ENCODE results near the gene NET1.
A peak's percentile ranks its signal among the peaks of the same experiment; 100 is the strongest.
"Not testable (repeated sequence)": the region's sequence is repeated elsewhere in the genome, so short reads cannot be mapped to it uniquely, and the experiment has no call there.

The NET1 gene, protein sequence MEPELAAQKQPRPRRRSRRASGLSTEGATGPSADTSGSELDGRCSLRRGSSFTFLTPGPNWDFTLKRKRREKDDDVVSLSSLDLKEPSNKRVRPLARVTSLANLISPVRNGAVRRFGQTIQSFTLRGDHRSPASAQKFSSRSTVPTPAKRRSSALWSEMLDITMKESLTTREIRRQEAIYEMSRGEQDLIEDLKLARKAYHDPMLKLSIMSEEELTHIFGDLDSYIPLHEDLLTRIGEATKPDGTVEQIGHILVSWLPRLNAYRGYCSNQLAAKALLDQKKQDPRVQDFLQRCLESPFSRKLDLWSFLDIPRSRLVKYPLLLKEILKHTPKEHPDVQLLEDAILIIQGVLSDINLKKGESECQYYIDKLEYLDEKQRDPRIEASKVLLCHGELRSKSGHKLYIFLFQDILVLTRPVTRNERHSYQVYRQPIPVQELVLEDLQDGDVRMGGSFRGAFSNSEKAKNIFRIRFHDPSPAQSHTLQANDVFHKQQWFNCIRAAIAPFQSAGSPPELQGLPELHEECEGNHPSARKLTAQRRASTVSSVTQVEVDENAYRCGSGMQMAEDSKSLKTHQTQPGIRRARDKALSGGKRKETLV

DNA sequence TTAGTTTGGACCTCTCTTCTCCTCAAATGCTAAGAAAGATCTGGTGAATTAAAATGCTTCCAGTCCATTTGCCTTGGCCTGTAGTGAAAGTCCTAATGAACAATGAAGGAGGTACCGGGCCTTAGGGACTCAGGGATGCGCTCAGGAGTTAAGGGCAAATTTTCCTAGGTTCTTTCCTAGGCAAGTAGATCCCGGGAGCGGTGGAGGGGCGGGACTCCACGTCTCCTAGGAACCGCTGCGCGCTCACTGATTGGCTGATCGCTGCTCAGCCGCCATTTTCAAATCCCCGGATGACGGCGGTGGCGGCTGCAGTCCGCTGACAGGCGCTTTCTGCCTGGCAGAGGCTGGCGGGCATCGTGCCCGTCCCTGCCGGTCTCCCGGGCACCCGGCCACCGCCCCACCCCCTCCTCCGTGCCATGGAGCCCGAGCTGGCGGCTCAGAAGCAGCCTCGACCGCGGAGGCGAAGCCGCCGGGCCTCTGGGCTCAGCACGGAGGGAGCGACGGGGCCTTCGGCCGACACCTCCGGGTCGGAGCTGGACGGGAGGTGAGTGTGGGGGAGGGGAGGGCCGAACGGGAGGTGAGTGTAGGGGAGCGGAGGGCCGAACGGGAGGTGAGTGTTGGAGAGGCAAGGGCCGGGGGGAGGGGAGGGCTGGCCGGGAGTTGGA, at the start of gene NET1:
Gene NET1, plus strand, starts transcription at position 281 of the 665 bp plus-strand sequence. Its CDS starts 136 bp downstream, at position 417.
- DNase-seq: peak; percentile 48

DNA sequence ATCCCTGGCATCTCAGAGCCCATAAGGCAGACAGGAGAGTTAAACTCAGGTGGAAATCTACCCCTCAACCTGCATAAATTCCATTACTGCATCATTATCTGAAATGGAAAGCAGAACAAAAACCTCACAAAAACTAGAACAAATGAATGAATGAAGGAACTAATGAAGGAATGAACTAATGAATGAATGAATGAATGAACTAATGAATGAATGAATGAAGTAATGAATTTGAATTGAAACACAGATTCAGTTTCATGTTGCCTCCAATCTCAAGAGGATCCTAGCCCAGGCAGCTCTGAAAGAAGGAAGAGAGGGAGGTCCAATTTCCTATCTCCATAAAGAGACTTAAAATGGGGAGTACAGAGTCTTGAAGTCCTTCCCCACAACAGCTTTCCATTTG, 49.5 kb upstream of the NET1 start:
- DNase-seq: no peak

DNA sequence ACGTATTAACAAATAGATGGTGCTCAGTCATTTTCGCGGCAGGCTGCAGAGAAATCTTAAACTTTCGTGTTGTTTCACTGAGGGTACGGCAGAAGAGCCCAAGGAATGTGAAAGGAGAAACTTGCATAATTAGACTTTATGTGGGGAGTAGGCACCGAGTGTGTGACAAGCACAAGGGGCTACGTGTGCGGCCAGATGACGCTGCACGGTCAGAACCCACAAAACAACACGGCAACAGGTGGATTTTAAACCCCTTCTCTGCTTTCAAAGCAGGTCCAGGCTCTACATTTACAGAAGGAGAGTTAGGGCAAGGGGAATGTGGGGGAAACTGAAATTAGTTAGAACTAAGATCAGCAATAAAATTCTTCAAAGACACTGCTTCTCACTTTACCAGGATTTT, 48.0 kb upstream of the NET1 start:
- DNase-seq: no peak

DNA sequence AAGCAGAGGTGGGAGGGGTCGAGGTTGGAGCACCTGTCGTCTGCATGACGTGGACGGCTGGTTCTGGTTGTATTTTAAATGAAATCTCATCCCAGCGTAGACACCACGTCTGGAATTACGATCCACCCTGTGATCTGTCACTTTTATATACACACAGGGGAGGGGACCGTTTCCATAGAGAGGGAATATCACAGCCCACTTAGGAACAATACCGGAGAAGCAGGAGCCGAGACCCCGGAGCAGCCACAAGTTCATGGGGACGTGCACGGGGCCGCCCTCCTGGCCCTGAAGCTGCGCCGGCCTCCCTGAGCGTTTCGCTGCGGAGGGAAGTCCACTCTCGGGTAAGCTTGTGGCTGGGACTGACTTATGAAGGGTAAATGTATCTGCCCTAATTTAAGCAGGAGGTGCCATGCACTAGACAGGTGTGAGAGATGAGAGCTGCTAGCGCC, 47.4 kb upstream of the NET1 start, which contains the start of gene UCN3:
Gene UCN3, plus strand, starts transcription at position 77 of the 449 bp plus-strand sequence. CDS start 8,755 bp downstream, outside the sequence.
- DNase-seq: no peak

DNA sequence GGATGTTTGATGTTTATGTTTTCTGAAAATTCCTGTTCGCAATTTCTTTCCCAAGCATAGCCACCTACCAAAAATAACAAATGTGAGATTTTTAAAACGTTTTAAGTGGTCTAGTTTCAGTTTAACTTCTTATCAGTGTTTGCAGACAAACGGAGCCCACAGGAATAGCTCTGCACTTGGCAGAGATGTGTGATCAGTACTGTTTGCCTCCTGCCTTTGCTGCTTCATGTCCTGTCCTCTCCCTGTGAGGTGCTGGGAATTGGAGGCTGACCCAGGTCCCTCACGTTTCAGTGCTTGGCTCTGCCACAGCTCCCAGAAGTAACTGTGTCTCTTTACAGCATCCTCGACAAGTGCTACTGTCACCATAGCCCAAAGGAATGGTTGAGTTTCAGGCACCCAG, 46.4 kb upstream of the NET1 start:
- no peak for DNase-seq

DNA sequence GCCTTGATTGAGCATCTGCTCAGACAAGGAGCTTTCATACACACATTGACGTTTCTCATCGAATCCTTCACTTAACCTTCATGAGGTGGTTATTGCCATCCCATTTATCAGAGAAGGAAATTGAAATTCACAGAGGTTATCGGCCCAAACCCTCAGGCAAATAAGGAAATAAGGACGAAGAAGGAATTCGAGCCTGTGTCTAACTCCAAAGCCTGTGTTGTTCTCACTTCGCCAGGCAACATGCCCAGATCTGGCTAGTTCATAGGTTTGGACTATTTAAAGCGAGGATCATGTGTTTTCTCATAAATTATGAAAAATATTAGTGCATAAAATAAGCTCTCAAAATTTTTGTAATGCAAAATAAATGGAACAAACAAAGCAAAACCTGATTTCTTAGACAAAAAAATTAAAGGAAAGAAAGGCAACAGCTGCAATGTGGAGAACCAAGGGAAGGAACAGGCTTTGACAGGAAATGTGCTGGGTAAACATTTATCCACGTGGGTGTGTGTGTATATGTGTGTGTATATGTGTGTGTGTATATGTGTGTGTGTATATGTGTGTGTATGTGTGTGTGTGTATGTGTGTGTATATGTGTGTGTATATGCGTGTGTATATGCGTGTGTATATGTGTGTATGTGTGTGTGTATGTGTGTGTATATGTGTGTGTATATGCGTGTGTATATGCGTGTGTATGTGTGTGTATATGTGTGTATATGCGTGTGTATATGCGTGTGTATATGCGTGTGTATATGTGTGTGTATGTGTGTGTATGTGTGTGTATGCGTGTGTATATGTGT, 42.8 kb upstream of the NET1 start:
- DNase-seq: no peak

DNA sequence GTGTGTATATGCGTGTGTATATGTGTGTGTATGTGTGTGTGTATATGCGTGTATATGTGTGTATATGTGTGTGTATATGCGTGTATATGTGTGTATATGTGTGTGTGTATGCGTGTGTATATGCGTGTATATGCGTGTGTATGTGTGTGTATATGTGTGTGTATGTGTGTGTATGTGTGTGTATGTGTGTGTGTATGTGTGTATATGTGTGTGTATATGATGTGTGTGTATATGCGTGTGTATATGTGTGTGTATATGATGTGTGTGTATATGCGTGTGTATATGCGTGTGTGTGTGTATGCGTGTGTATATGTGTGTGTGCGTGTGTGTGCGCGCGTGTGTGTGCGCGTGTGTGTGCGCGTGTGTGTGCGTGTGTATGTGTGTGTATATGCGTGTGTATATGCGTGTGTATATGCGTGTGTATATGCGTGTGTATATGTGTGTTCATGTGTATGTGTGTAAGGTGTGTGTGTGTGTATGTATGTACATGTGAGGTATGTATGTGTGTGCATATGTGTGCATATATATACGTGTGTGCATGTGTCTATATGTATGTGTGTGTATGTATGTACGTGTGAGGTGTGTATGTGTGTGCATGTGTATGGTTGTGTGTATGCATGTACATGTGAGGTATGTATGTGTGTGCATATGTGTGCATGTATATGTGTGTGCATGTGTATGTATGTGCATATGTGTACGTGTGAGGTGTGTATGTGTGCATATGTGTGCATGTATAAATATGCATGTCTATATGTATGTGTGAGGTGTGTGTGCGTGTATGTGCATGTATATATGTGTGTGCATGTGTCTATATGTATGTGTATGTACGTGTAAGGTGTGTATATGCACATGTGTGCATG, 41.6 kb upstream of the NET1 start:
- no peak for DNase-seq

DNA sequence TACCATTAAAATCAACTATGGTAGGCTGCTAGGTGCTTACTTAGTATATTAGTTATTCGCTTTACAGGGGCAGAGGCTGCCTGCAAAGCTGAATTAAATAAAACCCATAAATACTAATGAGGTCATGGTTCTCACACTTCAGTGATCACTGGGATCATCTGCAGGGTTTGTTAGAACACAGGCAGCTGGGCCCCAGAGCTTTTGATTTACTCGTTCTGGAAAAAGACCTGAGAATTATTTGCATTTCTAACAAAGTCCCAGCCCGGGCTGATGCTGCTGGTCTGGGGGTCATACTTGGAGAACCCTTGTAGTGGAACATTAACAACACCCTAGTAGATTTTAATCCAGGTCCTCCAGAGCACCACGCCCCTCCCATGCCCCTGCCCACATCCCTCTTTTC, 39.0 kb upstream of the NET1 start:
- DNase-seq: no peak

DNA sequence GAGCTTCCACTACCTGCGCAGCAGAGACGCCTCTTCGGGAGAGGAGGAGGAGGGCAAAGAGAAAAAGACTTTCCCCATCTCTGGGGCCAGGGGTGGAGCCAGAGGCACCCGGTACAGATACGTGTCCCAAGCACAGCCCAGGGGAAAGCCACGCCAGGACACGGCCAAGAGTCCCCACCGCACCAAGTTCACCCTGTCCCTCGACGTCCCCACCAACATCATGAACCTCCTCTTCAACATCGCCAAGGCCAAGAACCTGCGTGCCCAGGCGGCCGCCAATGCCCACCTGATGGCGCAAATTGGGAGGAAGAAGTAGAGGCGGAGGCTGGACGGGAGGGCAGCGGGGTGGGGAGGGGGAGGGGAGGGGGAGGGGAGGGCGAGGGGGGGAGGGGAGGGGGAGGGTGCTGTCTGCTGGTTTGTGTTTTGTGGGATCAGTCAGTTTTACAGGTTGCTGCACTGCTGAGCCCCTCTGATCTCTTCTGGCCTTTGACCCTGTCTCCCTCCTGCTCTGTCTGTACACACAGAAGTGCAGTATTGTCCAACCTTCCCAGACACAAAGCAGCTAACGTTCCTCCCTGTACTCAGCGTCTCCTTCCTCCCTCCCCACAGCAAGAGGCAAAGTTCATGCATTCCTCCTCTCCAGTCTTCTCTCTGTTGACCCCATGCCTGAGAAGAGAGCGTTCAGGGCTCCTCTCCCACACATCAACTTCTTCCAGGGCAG, 38.3 kb upstream of the NET1 start:
- no peak for DNase-seq

DNA sequence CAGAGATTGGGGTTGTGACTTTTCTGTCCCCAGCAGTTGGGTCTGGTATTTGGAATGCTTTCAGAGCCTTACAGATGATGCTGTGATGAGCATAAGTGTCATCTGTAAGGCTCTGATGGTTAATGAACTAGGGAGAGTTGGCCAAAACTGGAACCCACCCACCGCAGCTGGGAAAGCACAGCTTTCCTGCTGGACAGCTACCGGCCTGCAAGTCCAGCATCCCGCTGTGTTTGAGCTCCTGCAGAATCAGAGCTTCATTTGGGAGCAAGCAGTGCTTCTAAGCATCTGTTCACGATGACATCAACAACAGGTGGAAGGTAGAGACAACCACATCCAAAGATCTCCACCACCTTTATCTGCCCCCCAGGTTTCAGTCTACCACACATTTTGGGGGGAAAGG, 35.9 kb upstream of the NET1 start:
- DNase-seq: no peak

DNA sequence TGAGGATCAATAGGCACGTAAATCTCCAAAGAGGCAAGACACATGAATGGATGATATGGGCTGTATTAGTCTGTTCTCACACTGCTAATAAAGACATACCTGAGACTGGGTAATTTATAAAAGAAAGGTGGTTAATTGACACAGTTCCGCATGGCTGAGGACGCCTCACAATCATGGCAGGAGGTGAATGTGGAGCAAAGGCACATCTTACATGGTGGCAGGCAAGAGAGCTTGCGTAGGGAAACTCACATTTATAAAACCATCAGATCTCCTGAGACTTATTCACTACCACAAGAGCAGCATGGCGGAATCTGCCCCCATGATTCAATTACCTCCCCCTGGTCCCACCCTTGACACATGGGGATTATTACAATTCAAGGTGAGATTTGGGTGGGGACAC, 33.2 kb upstream of the NET1 start:
- not testable (repeated sequence) for DNase-seq

DNA sequence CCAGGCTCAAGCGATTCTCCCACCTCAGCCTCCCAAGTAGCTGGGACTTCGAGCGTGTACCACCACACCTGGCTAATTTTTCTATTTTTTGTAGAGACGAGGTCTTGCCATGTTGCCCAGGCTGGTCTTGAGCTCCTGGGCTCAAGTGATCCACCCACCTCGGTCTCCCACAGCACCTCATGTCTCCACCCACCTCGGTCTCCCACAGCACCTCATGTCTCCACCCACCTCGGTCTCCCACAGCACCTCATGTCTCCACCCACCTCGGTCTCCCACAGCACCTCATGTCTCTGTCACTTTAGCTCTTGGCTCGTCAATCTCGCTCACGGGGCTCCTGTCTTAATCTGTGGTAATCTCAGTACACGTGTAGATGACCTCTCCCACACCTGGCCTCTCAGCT, 32.0 kb upstream of the NET1 start:
- DNase-seq: not testable (repeated sequence)

DNA sequence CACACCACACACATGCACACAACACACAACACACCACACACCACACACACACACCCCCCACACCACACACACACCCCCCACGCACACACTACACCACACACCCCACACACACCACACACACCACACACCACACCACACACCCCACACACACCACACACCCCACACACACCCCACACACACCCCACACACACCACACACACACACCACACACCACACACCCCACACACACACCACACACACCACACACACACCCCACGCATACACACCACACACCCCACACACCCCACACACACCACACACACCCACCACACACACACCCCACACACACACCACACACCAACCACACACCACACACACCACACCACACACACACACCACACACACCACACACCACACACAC, 31.2 kb upstream of the NET1 start:
- no peak for DNase-seq

DNA sequence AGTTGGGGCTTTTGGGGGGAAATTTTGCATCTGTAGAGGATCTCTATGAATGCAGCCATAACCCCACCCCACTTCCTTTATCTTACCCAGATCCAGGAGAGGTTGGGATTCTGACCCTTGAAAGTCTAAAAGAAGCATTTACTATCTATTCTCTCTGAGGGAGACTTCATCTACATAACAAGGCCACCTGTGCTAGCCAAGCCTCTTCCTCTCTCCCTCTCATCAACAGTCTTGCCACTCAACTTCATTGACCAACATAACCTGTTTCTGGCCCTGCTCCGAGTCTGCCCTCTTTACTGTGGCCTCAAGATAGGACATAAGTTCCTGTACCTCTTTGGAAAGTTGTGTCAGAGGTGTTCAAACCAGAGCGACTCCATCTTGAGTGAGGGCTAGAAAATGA, 27.1 kb upstream of the NET1 start:
- no peak for DNase-seq

DNA sequence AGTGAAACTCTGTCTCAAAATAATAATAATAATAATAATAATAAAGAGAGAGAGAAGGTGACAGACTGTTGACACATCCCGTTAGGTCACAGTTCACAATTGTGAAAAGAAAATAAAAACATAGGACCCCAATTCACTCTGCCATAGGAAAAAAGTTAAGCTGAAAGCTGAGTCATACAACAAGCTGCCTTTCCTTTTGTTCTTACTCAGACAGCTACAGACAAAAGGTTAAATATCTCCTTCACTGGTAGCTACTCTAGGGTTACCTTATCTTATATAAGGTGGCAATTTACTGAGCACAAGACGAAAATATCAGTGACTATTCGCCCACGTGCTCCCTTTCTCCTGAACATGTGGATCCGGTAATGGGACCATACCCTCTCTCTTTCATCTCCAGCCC, 25.2 kb upstream of the NET1 start:
- no peak for DNase-seq

DNA sequence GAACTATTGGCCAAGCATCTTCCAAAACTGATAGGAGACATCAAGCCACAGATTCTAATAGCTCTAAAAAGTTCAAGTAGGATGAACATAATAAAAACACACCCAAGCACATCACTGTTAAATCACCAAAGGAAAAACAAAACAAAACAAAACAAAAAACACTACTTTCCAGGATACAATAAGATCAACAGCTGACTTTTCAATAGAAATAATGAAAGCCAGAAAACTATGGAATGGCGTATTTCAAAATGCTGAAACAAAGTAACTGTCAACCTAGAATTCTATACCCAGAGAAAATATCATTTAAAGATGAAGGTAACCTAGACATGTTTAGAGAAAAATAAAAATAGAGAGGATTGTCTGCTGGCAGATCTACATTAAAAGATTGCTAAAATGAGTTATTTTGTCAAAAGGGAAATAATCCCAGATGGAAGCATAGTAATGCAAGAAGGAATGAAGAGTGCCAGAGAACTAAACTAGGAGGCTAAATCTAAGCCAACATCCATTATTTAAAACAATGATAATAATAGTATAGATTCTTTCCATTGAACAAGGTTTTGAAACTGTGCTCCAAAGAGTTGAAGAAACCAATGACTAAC, 21.7 kb upstream of the NET1 start:
- no peak for DNase-seq

DNA sequence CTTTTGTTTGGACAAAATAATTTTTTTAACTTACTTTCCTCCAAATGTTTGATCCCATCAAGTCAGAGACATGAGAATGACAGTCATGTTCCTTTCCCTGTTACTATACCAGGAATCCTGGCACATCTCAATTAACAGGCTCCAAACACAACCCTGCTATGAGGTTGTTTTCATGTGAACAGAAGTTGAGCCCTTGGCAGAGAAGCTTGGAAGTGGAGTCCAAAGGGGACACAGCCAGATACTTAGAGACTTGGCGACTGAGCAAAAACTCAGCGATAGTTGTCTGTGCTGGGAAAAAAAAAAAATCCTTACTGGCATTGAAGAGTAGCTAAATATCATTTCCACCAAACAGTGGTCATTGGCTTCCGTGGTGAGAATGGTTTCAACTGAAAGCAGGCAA, 20.6 kb upstream of the NET1 start:
- DNase-seq: no peak

DNA sequence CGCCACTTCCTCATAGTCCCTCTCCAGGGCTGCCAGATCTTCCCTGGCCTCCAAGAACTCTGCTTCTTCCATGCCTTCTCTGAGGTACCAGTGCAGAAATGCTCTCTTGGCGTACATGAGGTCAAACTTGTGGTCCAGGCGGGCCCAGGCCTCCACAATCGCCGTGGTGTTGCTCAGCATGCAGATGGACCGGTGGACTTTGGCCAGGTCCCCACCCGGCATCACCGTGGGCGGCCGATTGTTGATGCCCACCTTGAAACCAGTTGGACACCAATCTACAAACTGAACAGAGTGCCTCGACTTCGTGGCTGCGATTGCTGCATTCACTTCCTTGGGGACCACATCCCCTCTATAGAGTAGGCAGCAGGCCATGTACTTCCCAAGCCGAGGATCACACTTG, 18.8 kb upstream of the NET1 start:
- no peak for DNase-seq

DNA sequence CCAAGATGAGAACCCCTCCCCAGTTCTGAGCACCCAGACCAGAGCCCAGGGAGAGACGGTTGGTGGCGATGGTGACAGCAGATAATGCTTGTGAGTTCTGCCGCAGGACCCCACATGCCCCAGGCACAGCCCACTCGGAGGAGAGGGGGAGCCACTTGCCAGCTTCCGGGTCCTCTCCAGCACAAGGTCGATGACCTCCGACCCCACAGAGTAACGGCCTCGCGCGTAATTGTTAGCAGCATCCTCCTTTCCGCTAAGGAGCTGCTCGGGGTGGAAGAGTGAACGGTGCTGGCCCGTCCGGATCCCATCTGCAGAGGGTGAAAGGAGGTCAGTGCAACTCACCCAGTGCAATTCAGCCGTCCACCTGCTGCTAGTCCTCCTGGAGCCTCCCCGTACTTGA, 17.2 kb upstream of the NET1 start:
- no peak for DNase-seq

DNA sequence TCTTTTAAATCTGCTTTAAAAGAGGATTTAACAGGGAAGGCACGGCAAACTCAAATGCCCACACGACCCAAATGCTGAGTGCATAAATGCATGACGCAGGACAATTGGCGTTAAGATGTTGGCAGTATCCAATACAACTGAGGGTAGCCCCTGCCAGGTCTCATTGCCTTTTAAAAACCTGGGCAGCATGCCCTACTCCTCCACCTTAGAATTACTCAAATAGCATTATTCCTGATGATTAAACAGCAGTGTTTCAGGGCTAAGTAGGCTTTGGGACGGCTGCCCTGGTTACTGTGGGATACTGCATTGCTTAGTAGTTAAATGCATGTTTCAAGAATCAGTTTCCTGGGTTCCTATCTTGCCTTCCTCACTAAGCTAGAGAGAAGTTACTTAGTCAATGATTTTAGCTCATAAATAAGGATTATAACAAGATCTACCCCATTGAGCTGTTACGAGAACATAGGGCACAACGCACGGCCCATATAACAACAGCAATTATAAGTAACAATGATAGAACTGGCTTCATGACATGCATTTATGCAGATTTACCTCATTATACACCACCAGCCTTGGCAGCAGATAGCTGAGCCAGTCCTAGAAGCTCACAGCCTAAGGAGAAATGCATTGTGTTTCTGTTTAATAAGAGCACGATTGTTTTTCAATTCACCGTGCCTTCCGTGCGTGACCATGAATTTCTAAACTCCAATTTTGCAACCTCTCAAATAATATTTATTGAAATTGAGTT, 15.6 kb upstream of the NET1 start:
- no peak for DNase-seq

Measured in CD4-positive, alpha-beta T cell treated with Interleukin-4 for 4 hours (primary cell).